ENCODE measurements around the gene AKAP6.
A peak's percentile ranks its signal among the peaks of the same experiment; 100 is the strongest.
"Not testable (repeated sequence)": the region's sequence is repeated elsewhere in the genome, so short reads cannot be mapped to it uniquely, and the experiment has no call there.

Gene AKAP6

DNA sequence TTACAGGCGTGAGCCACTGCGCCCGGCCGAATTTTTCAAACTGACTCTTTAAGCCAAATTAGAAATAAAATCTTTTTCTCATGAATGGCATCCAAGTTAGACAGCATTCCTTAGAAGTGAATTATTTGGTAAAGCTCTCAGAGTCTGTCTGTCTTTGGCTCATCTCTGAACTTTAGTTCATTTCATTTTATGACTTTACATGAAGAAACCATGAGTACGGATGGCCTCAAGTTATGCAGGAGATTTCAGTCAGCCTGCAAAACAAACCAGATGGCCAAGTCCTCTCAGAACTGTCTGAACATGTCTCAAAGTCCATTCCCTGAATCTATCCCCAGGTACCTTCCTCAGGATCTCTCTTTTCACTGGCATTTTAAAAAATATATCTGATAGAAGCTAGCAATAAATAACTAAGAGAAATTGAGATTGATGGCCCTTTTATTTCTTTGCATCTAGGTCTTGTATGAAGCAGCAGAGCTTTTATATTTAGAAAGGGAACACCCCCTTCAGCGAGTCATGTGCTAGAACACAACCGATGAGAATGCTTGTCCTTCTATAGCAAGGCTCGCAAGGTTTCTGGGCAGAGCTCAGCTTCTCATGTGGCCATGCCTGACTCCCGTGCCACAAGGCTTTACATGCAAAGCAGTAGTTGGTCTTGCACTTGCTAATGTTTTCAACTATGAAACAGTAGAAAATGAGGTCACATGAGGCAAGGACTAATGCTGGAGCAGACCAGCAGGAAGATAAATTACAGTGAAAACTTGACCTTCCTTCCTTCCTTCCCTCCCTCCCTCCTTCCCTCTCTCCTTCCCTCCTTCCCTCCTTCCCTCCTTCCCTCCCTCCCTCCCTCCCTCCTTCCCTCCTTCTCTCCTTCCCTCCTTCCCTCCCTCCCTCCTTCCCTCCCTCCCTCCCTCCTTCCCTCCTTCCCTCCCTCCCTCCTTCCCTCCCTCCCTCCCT, 125.0 kb downstream of the AKAP6 start:
- H3K4me3 ChIP-seq (ENCODE audit: low read depth, low read length) = no peak overlapping the region
- no peak for DNase-seq (ENCODE audit: low read depth)
- TF ChIP-seq, protein P1, sequence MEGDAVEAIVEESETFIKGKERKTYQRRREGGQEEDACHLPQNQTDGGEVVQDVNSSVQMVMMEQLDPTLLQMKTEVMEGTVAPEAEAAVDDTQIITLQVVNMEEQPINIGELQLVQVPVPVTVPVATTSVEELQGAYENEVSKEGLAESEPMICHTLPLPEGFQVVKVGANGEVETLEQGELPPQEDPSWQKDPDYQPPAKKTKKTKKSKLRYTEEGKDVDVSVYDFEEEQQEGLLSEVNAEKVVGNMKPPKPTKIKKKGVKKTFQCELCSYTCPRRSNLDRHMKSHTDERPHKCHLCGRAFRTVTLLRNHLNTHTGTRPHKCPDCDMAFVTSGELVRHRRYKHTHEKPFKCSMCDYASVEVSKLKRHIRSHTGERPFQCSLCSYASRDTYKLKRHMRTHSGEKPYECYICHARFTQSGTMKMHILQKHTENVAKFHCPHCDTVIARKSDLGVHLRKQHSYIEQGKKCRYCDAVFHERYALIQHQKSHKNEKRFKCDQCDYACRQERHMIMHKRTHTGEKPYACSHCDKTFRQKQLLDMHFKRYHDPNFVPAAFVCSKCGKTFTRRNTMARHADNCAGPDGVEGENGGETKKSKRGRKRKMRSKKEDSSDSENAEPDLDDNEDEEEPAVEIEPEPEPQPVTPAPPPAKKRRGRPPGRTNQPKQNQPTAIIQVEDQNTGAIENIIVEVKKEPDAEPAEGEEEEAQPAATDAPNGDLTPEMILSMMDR (IDR thresholded peaks at IDR 0.05; ENCODE audit: low read depth, low read length, missing control alignments) = no peak
- in situ Hi-C loops (cut with HindIII; ENCODE audit: low sequenced_read_pairs) = no loop called here

DNA sequence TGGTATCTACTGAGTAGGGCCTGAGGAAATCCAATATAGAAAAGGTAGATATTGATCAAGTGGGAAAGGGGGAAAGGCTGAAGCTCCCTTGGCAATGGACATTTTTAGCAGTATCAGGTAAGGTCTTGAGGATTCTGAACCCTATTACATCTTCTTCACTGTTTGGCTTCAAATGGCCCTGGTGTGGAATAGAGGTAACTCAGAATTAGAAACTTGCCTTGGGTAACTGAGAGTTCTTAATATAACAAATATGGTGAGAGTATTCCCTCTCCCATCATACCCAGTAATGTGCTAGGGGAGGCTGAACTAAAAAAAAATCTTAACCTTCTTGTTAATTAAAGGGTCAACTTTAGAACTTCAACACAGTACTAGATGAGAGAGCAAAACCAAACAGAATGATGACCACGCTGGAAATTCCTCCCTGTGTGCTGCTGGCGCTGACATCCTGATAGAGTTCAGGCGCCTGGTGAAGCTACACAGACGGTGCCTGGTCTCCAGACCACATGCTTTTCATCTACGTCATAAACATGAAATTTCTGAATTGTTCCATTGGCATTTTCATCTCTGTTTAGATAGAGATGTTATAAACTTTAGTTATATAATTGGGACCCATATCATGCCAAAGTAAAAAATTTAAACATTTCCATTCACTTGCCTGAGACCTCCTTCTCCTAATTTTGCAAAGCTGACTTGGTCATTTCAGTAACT, 128.3 kb downstream of the AKAP6 start:
- no peak overlapping the region for H3K4me3 ChIP-seq (ENCODE audit: low read depth, low read length)
- in situ Hi-C loops (cut with HindIII; ENCODE audit: low sequenced_read_pairs) = no loop called here
- TF ChIP-seq, protein P1 (IDR thresholded peaks at IDR 0.05; ENCODE audit: low read depth, low read length, missing control alignments) = no peak
- no peak for DNase-seq (ENCODE audit: low read depth)

DNA sequence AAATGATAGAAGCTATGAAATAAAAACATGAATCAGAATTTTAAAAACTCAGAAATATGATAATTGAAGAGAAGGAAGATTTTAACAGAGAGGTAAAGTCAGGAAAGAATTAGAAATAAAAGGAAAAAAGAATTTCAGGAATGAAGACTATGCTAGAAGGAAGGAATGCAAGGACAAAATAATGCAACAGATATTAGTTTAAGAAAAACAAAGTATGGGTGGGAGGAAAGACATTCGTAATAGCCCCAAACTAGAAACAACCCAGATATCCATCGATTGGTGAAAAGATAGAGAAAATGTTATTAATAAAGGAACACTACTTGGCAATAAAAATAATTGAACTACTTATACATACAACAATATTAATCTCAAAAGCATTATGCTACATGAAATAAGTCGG, 129.6 kb downstream of the AKAP6 start:
- no peak overlapping the region for H3K4me3 ChIP-seq (ENCODE audit: low read depth, low read length)
- TF ChIP-seq, protein P1 (IDR thresholded peaks at IDR 0.05; ENCODE audit: low read depth, low read length, missing control alignments) = no peak
- DNase-seq (ENCODE audit: low read depth) = no peak
- in situ Hi-C loops (cut with HindIII; ENCODE audit: low sequenced_read_pairs) = no loop called here

DNA sequence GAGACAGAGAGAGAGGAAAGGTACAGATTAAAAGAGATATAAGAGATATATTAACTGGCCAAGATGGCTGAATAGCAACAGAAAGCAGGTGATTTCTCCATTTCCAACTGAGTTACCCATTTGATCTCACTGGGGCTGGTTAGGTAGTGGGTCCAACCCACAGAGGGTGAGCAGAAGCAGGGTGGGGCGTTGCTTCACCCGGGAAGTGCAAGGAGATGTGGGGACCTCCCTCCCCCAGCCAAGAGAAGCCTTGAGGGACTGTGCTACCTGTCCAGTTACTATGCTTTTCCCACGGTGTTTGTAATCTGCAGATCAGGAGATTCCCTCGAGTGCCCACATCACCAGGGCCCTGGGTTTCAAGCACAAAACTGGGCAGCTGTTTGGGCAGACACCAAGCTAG, 131.2 kb downstream of the AKAP6 start:
- DNase-seq (ENCODE audit: low read depth) = no peak
- in situ Hi-C loops (cut with HindIII; ENCODE audit: low sequenced_read_pairs) = no loop called here
- H3K4me3 ChIP-seq (ENCODE audit: low read depth, low read length) = no peak overlapping the region
- TF ChIP-seq, protein P1 (IDR thresholded peaks at IDR 0.05; ENCODE audit: low read depth, low read length, missing control alignments) = no peak

DNA sequence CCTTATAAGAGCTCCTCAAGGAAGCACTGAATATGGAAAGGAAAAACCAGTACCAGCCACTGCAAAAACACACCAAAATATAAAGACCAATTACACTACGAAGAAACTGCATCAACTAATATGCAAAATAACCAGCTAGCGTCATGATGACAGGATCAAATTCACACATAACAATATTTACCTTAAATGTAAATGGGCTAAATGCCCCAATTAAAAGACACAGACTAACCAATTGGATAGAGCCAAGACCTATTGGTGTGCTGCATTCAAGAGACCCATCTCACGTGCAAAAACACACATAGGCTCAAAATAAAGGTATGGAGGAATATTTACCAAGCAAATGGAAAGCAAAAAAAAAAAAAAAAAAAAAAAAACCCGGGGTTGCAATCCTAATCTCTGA, 133.5 kb downstream of the AKAP6 start:
- in situ Hi-C loops (cut with HindIII; ENCODE audit: low sequenced_read_pairs); H3K4me3 ChIP-seq (ENCODE audit: low read depth, low read length): not testable (repeated sequence)

DNA sequence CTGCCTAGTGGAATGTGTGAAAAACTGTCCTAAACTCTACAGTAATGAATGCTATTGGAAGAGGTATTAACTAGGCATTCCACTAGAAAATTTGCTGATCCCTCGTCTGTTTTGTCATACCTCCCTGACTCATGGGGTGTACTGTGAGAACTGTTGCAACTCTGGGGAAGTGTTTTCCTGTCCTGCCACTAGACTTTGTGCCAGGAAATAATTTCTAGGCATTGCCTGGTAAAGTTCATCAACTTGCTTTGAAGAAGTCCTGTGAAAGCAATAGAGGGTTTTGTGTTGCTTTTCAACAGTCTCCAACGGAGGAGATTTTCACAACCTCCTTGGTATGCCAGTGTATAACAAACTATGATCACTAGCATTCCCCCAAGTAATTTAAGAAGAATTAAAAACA, 139.9 kb downstream of the AKAP6 start:
- H3K4me3 ChIP-seq (ENCODE audit: low read depth, low read length) = no peak overlapping the region
- in situ Hi-C loops (cut with HindIII; ENCODE audit: low sequenced_read_pairs) = no loop called here
- peak; percentile 23 for DNase-seq (ENCODE audit: low read depth)
- TF ChIP-seq, protein P1 (IDR thresholded peaks at IDR 0.05; ENCODE audit: low read depth, low read length, missing control alignments) = no peak

More for the DNA sequence above, 133.5 kb downstream of the AKAP6 start:
- not testable (repeated sequence) for DNase-seq (ENCODE audit: low read depth)
